ENCODE results near the gene GPR61.

GPR61 gene

DNA sequence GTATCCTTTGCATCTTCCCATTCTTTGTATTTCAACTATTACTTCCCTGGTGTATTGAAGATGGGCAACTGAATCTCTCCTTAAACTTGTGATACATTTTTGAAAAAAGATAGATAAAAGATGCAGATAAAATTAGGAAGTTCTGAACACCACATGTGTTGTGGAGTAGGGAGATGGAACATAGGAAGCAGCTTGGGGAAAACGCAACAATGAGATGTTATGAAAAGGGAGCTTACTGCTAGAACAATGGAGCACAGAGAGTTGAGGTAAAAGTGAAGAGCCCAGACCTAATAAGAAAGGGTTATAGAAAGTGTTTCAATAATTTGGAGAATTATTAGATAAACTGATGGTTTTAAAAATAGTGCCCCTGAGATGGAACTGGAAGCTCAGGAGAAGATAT lies 29.7 kb downstream of the GPR61 start:
- ChIA-PET POLR2A (interaction anchor here (2.4 kb wide), 1 partner anchor 21 kb away, joined by 15 read pairs; the partner anchor contains the start of gene GNAI3), CTCF (interaction anchor here (0.9 to 2.7 kb wide), 5 partner anchors 9 to 72 kb away, joined by 3 to 8 read pairs (median 3); no protein-coding TSS in a partner anchor)
- no peaks in the 10 kb centered on the region for H3K9me3 ChIP-seq (ENCODE audit: control insufficient read depth, insufficient read depth, low read depth, low read length)
- no peaks in the 10 kb centered on the region; a peak in 1 of 3 replicates for H3K36me3 ChIP-seq (ENCODE audit: control insufficient read depth in 2 of 2, insufficient read depth in 1 of 2, low read length in 2 of 2)
- H3K4me3 ChIP-seq (ENCODE audit: low read depth, low read length): no peak overlapping the region
- H3K4me1 ChIP-seq (ENCODE audit: control insufficient read depth, insufficient read depth, low read length): peaks cover 29% of the 10 kb centered on the region
- no peak overlapping the region for H3K27ac ChIP-seq (ENCODE audit: extremely low read depth, low read depth, low read length)
- TF ChIP-seq PRDM1 (tag by site-specific recombination; IDR thresholded peaks at IDR 0.05) (peak; percentile 84), ZNF121 (tag by site-specific recombination; IDR thresholded peaks at IDR 0.05) (no peak), YY1 (tag by site-specific recombination; IDR thresholded peaks at IDR 0.05) (no peak), MYNN (tag by site-specific recombination; IDR thresholded peaks at IDR 0.05; ENCODE audit: borderline replicate concordance) (no peak), ZBTB8A (tag by site-specific recombination; IDR thresholded peaks at IDR 0.05) (no peak), ZNF600 (tag by site-specific recombination; IDR thresholded peaks at IDR 0.05) (peak; percentile 79), ZNF433 (tag by site-specific recombination; IDR thresholded peaks at IDR 0.05; ENCODE audit: low read depth) (no peak), MZF1 (tag by site-specific recombination; IDR thresholded peaks at IDR 0.05; ENCODE audit: borderline replicate concordance) (no peak)
- TF ChIP-seq, protein P1, sequence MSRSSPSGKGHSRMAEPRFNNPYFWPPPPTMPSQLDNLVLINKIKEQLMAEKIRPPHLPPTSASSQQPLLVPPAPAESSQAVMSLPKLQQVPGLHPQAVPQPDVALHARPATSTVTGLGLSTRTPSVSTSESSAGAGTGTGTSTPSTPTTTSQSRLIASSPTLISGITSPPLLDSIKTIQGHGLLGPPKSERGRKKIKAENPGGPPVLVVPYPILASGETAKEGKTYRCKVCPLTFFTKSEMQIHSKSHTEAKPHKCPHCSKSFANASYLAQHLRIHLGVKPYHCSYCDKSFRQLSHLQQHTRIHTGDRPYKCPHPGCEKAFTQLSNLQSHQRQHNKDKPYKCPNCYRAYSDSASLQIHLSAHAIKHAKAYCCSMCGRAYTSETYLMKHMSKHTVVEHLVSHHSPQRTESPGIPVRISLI (tag by site-specific recombination; IDR thresholded peaks at IDR 0.05): no peak

DNA sequence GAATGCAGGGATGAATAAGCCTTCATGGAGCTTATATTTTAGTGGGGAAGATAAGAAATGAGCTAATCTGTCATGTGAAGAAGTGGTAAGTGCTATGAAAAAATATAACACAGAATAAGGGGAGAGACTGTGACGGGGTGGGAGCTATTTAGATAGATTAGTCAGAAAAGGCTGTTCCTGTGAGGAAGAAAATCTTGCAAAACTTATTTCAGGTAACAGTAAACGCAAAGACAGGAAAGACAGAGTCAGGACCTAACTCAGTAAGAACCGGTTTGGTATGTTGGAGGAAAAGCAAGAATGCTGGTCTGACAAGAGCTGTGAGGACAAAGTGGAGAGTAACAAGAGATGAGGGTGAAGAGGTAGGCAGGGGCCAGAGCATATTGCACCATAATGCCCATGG lies 30.7 kb downstream of the GPR61 start:
- CTCF ChIA-PET: interaction anchor here (1.1 to 2.7 kb wide), 2 partner anchors 11 to 24 kb away, joined by 3 to 8 read pairs; no protein-coding TSS in a partner anchor
- H3K36me3 ChIP-seq (ENCODE audit: control insufficient read depth in 2 of 2, insufficient read depth in 1 of 2, low read length in 2 of 2): peaks cover 0 to 3% of the 10 kb centered on the region in 2 experiments; a peak in 2 of 3 replicates
- 0 out of 2 replicates have a peak, but pooled peaks have one; percentile 21 for TF ChIP-seq IKZF3 (tag by site-specific recombination; IDR thresholded peaks at IDR 0.05)
- TF ChIP-seq ZNF529 (tag by site-specific recombination; IDR thresholded peaks at IDR 0.05; ENCODE audit: insufficient replicate concordance): no peak
- TF ChIP-seq, protein P2, sequence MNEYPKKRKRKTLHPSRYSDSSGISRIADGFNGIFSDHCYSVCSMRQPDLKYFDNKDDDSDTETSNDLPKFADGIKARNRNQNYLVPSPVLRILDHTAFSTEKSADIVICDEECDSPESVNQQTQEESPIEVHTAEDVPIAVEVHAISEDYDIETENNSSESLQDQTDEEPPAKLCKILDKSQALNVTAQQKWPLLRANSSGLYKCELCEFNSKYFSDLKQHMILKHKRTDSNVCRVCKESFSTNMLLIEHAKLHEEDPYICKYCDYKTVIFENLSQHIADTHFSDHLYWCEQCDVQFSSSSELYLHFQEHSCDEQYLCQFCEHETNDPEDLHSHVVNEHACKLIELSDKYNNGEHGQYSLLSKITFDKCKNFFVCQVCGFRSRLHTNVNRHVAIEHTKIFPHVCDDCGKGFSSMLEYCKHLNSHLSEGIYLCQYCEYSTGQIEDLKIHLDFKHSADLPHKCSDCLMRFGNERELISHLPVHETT (tag by site-specific recombination; IDR thresholded peaks at IDR 0.05): no peak
- TF ChIP-seq, protein P3, sequence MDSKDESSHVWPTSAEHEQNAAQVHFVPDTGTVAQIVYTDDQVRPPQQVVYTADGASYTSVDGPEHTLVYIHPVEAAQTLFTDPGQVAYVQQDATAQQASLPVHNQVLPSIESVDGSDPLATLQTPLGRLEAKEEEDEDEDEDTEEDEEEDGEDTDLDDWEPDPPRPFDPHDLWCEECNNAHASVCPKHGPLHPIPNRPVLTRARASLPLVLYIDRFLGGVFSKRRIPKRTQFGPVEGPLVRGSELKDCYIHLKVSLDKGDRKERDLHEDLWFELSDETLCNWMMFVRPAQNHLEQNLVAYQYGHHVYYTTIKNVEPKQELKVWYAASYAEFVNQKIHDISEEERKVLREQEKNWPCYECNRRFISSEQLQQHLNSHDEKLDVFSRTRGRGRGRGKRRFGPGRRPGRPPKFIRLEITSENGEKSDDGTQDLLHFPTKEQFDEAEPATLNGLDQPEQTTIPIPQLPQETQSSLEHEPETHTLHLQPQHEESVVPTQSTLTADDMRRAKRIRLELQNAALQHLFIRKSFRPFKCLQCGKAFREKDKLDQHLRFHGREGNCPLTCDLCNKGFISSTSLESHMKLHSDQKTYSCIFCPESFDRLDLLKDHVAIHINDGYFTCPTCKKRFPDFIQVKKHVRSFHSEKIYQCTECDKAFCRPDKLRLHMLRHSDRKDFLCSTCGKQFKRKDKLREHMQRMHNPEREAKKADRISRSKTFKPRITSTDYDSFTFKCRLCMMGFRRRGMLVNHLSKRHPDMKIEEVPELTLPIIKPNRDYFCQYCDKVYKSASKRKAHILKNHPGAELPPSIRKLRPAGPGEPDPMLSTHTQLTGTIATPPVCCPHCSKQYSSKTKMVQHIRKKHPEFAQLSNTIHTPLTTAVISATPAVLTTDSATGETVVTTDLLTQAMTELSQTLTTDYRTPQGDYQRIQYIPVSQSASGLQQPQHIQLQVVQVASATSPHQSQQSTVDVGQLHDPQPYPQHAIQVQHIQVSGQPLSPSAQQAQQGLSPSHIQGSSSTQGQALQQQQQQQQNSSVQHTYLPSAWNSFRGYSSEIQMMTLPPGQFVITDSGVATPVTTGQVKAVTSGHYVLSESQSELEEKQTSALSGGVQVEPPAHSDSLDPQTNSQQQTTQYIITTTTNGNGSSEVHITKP (tag by site-specific recombination; IDR thresholded peaks at IDR 0.05): peak; percentile 42; the same call in 1 of the 2 replicates
- TF ChIP-seq ZEB2 (tag by site-specific recombination; IDR thresholded peaks at IDR 0.05): 0 out of 2 replicates have a peak, but pooled peaks have one; percentile 42
- peak; percentile 25; the same call in 1 of the 2 replicates for TF ChIP-seq ZNF335 (tag by site-specific recombination; conservative IDR thresholded peaks at IDR 0.05)
- TF ChIP-seq ZNF629 (tag by site-specific recombination; IDR thresholded peaks at IDR 0.05): peak; percentile 56; the same call in 1 of the 2 replicates
- TF ChIP-seq, protein P4, sequence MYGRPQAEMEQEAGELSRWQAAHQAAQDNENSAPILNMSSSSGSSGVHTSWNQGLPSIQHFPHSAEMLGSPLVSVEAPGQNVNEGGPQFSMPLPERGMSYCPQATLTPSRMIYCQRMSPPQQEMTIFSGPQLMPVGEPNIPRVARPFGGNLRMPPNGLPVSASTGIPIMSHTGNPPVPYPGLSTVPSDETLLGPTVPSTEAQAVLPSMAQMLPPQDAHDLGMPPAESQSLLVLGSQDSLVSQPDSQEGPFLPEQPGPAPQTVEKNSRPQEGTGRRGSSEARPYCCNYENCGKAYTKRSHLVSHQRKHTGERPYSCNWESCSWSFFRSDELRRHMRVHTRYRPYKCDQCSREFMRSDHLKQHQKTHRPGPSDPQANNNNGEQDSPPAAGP (tag by site-specific recombination; IDR thresholded peaks at IDR 0.05): no peak
- TF ChIP-seq ZNF792 (tag by site-specific recombination; IDR thresholded peaks at IDR 0.05): no peak
- TF ChIP-seq, protein P5, sequence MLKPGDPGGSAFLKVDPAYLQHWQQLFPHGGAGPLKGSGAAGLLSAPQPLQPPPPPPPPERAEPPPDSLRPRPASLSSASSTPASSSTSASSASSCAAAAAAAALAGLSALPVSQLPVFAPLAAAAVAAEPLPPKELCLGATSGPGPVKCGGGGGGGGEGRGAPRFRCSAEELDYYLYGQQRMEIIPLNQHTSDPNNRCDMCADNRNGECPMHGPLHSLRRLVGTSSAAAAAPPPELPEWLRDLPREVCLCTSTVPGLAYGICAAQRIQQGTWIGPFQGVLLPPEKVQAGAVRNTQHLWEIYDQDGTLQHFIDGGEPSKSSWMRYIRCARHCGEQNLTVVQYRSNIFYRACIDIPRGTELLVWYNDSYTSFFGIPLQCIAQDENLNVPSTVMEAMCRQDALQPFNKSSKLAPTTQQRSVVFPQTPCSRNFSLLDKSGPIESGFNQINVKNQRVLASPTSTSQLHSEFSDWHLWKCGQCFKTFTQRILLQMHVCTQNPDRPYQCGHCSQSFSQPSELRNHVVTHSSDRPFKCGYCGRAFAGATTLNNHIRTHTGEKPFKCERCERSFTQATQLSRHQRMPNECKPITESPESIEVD (tag by site-specific recombination; IDR thresholded peaks at IDR 0.05): peak; percentile 87
- TF ChIP-seq ZNF341 (tag by site-specific recombination; IDR thresholded peaks at IDR 0.05; ENCODE audit: low read depth): peak; percentile 44; the same call in 1 of the 2 replicates
- TF ChIP-seq ZNF600 (tag by site-specific recombination; IDR thresholded peaks at IDR 0.05): peak; percentile 45; the same call in 1 of the 2 replicates
- POLR2A ChIA-PET: interaction anchor here (2.4 kb wide), 1 partner anchor 22 kb away, joined by 15 read pairs; the partner anchor contains the start of gene GNAI3
- no peak overlapping the region for H3K27ac ChIP-seq (ENCODE audit: extremely low read depth, low read depth, low read length)
- H3K9me3 ChIP-seq (ENCODE audit: control insufficient read depth, insufficient read depth, low read depth, low read length): no peaks in the 10 kb centered on the region
- H3K4me1 ChIP-seq (ENCODE audit: control insufficient read depth, insufficient read depth, low read length): peaks cover 29% of the 10 kb centered on the region
- no peak overlapping the region for H3K4me3 ChIP-seq (ENCODE audit: low read depth, low read length)
